ENCODE data around the gene GDA. TPM values are rescaled to one million over a fixed set of nuclear protein-coding genes. Genes with fewer than 3 reads are reported as not detected.

Gene GDA
- total and polyA plus RNA-seq, 2 of the 8 experiments (the other 6 are each of a cell fraction or from before 2014, with no cell fraction given) = 0.35 to 3.0 TPM

- H3K4me1 ChIP-seq (replicated peaks in 1 of 4; ENCODE audit: control insufficient read depth in 3 of 4, insufficient read depth in 4 of 4, low read length in 3 of 4) = peaks cover 0 to 9% (median 2%) of the 10 kb centered on the region in 4 experiments; a peak in 4 of 7 replicates
- no peak overlapping the region for H3K9ac ChIP-seq (replicated peaks in 1 of 4; ENCODE audit: extremely low read depth in 1 of 4, low read depth in 3 of 4, low read length in 3 of 4)
- no peaks in the 10 kb centered on the region for H4K20me1 ChIP-seq (replicated peaks in 1 of 2; ENCODE audit: control insufficient read depth in 1 of 2, insufficient read depth in 2 of 2, low read length in 2 of 2)
- H3K4ac ChIP-seq (replicated peaks; ENCODE audit: insufficient read length, low read depth, low read length) = no peak overlapping the region
- H4K5ac ChIP-seq (ENCODE audit: insufficient read length, low read depth, low read length) = no peak overlapping the region
- no peaks in the 10 kb centered on the region for H3K9me3 ChIP-seq (ENCODE audit: insufficient read depth in 2 of 2, low read depth in 1 of 2, low read length in 1 of 2)
- ChIA-PET POLR2A (ENCODE audit: partially characterized antibody) (no interaction called here), CTCF (ENCODE audit: partially characterized antibody) (interaction anchor here (0.6 to 2.0 kb wide), 7 partner anchors 9 to 507 kb away, joined by 3 to 6 read pairs (median 3); no protein-coding TSS in a partner anchor)
- H3K79me1 ChIP-seq (ENCODE audit: low read depth, low read length) = no peaks in the 10 kb centered on the region; the same call in 1 of the 2 replicates
- no peak overlapping the region for H2AK5ac ChIP-seq (ENCODE audit: low read depth, low read length)
- H2BK20ac ChIP-seq (ENCODE audit: low read length) = no peak overlapping the region
- peaks cover 14 to 31% (median 27%) of the 10 kb centered on the region in 4 experiments for H3K27me3 ChIP-seq (replicated peaks in 1 of 4; ENCODE audit: control insufficient read depth in 3 of 4, extremely low read depth in 1 of 4, insufficient read depth in 3 of 4, low read length in 3 of 4)
- no peaks in the 10 kb centered on the region for H3K79me2 ChIP-seq (ENCODE audit: control insufficient read depth in 1 of 2, insufficient read depth in 2 of 2, low read length in 2 of 2)
- peaks cover 6% of the 10 kb centered on the region; the same call in 1 of the 2 replicates for H3K23me2 ChIP-seq (ENCODE audit: low read depth, low read length)
- FAIRE-seq = no peak
- no peak overlapping the region for H4K8ac ChIP-seq (ENCODE audit: extremely low read depth, insufficient read depth, low read length)
- no peak overlapping the region for H3K14ac ChIP-seq (ENCODE audit: insufficient read length)
- H3K4me3 ChIP-seq (ENCODE audit: extremely low read depth in 1 of 4, insufficient read depth in 2 of 4, low read depth in 3 of 4, low read length in 4 of 4) = no peak overlapping the region
- H2BK120ac ChIP-seq (replicated peaks; ENCODE audit: low read depth, low read length) = no peak overlapping the region
- H3K4me2 ChIP-seq (ENCODE audit: insufficient read depth in 1 of 2, low read depth in 2 of 2, low read length in 2 of 2) = no peak overlapping the region
- no peak for DNase-seq (ENCODE audit: low read depth in 1 of 2, low spot score in 2 of 2)
- H3K23ac ChIP-seq (ENCODE audit: insufficient read length) = no peak overlapping the region
- H3K56ac ChIP-seq (replicated peaks; ENCODE audit: insufficient read length, low read depth, low read length) = no peak overlapping the region
- no peak overlapping the region for H3K18ac ChIP-seq (ENCODE audit: extremely low read depth, low read length)
- H2BK5ac ChIP-seq (ENCODE audit: low read depth, low read length) = no peak overlapping the region
- no peak overlapping the region for H2BK12ac ChIP-seq (ENCODE audit: low read depth, low read length)
- no peak overlapping the region for H2AFZ ChIP-seq (ENCODE audit: low read length)
- H3K27ac ChIP-seq (ENCODE audit: low read depth, low read length) = no peak overlapping the region
- no peak overlapping the region for H2BK15ac ChIP-seq (ENCODE audit: low read length)
- no peak overlapping the region for H4K91ac ChIP-seq (replicated peaks; ENCODE audit: insufficient read length, low read length)
- no peaks in the 10 kb centered on the region for H3K36me3 ChIP-seq (ENCODE audit: control insufficient read depth in 2 of 4, insufficient read depth in 4 of 4, low read length in 3 of 4)
- TF ChIP-seq SAP30 (IDR thresholded peaks at IDR 0.05; ENCODE audit: insufficient read depth, insufficient replicate concordance, low read length) = no peak
- no peak for TF ChIP-seq SP1 (IDR thresholded peaks at IDR 0.05; ENCODE audit: low read depth, low read length)
- TF ChIP-seq CTBP2 (IDR thresholded peaks at IDR 0.05; ENCODE audit: borderline replicate concordance, insufficient read depth, insufficient read length, low read length) = no peak
- TF ChIP-seq RAD21 (IDR thresholded peaks at IDR 0.05 in 1 of 2, conservative IDR thresholded peaks at IDR 0.05 in 1 of 2; ENCODE audit: low read depth in 2 of 2, low read length in 2 of 2) = no peak
- TF ChIP-seq YY1 (IDR thresholded peaks at IDR 0.05; ENCODE audit: low read depth, low read length) = no peak
- TF ChIP-seq EGR1 (IDR thresholded peaks at IDR 0.05; ENCODE audit: borderline replicate concordance, low read depth, low read length) = no peak
- TF ChIP-seq KDM4A (IDR thresholded peaks at IDR 0.05; ENCODE audit: low read depth, low read length, severe bottlenecking) = no peak
- no peak for TF ChIP-seq ATF3 (IDR thresholded peaks at IDR 0.05; ENCODE audit: insufficient read depth, low read depth, low read length)
- no peak for TF ChIP-seq SIX5 (IDR thresholded peaks at IDR 0.05; ENCODE audit: low read depth, low read length)
- no peak for TF ChIP-seq ZNF274 (IDR thresholded peaks at IDR 0.05; ENCODE audit: borderline replicate concordance, extremely low read depth, low read length)
- TF ChIP-seq EP300 (IDR thresholded peaks at IDR 0.05; ENCODE audit: borderline replicate concordance in 1 of 2, low read depth in 2 of 2, low read length in 2 of 2) = no peak
- TF ChIP-seq ASH2L (IDR thresholded peaks at IDR 0.05; ENCODE audit: low read length) = no peak
- no peak for TF ChIP-seq JUND (IDR thresholded peaks at IDR 0.05; ENCODE audit: low read length)
- TF ChIP-seq CBX8 (IDR thresholded peaks at IDR 0.05; ENCODE audit: borderline replicate concordance, low read depth, low read length) = no peak
Observed at GRCh38 chr9:72151104-72151503, 1.9 kb downstream of the GDA start.
